Activated CD8-positive, alpha-beta memory T cell treated with anti-CD3 and anti-CD28 coated beads, Interleukin-2, amount 10 ng/mL, durations not matched to agents 7 days and 5 days (primary cell): Measurements from ENCODE around the gene NTM. TPM values are rescaled to one million over a fixed set of nuclear protein-coding genes. Genes with fewer than 3 reads are reported as not detected.

Source experiments
- ATAC-seq: fragments of 150-1000 bp; cut with Tn5 transposase; one replicate; pipeline ENCODE4 v1.10.0; 2021; ENCODE audit warnings: moderate library complexity
- CTCF ChIA-PET: fragments of 350-600 bp; sonication (Branson Sonifier 250); formaldehyde crosslinking; loops from one replicate; lab custom pipeline; 2021; ENCODE audit warnings: antibody characterized with exemption; lab: Charles Lee
- DNase-seq: peaks from one replicate; pipeline ENCODE4 v3.0.0-alpha.2; 2020
- H3K27ac Mint-ChIP-seq: one replicate; pipeline ENCODE4 v1.8.0; 2021; ENCODE audit warnings: mild to moderate bottlenecking, mixed read lengths
- H3K27me3 Mint-ChIP-seq: one replicate; pipeline ENCODE4 v1.8.0; 2021; ENCODE audit warnings: mixed read lengths
- H3K36me3 Mint-ChIP-seq: one replicate; pipeline ENCODE4 v1.8.0; 2021; ENCODE audit warnings: mild to moderate bottlenecking, mixed read lengths
- H3K4me1 Mint-ChIP-seq: one replicate; pipeline ENCODE4 v1.8.0; 2021; ENCODE audit warnings: mixed read lengths
- H3K4me3 Mint-ChIP-seq: one replicate; pipeline ENCODE4 v1.8.0; 2021; ENCODE audit warnings: mild to moderate bottlenecking, moderate library complexity, mixed read lengths
- H3K9me3 Mint-ChIP-seq: one replicate; pipeline ENCODE4 v1.8.0; 2022; ENCODE audit warnings: low read depth, mixed read lengths
- total RNA-seq, 2 experiments: library from RNA; stranded (reverse); gene quantifications; one replicate each; pipeline ENCODE4 v1.2.3, GENCODE V29; 2021

Gene NTM
- total RNA-seq, 2 experiments from 2014 or later: not detected

DNA sequence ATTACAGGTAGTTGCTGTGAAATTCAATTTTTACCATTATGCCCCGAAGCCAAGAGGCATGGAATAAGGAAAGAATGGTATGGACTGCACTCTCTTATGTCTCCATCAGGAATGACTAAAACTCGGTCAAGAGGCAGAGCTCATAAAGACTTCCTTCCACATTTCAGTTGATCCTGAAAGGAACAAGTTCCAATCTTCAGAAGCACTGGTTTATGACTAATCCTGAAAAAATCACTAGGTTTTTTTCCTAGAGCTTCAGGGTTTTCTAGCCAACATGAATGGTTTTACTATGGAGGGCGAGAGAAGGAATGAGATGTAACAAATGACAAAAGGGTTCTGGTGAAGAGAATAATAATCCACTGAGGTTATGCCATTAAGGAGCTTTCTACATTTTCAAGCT is 832.2 kb downstream of the NTM start:
- H3K27ac Mint-ChIP-seq: no peak overlapping the region
- no peaks in the 10 kb centered on the region for H3K27me3 Mint-ChIP-seq
- peaks cover 2% of the 10 kb centered on the region for H3K9me3 Mint-ChIP-seq
- no peaks in the 10 kb centered on the region for H3K36me3 Mint-ChIP-seq
- no peak overlapping the region for H3K4me3 Mint-ChIP-seq
- no peaks in the 10 kb centered on the region for H3K4me1 Mint-ChIP-seq
- DNase-seq: no peak
- no peak for ATAC-seq
- CTCF ChIA-PET: no interaction called here

DNA sequence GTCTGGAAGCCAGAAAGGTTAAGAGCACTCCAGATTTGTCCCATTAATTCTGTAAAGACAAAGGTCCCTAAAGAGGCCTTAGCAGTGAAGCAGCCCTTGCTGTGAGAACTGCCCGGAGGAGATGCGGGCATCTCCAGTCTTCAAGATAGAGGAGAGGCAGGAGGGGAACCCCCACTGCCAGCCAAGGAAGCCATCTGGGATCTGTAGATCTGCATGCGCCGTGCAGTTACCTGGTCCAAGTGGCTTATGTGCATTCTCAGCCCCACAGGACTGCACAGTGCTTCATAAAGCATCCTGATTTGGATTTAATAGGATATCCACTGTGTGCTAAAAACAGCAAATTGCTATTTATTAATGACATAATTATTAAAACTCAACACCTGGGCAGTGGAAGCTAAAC is 834.6 kb downstream of the NTM start:
- DNase-seq: no peak
- no peak for ATAC-seq
- Mint-ChIP-seq H3K27ac (no peak overlapping the region), H3K4me3 (no peak overlapping the region), H3K27me3 (no peaks in the 10 kb centered on the region), H3K4me1 (no peaks in the 10 kb centered on the region), H3K9me3 (no peaks in the 10 kb centered on the region), H3K36me3 (no peaks in the 10 kb centered on the region)
- CTCF ChIA-PET: no interaction called here

DNA sequence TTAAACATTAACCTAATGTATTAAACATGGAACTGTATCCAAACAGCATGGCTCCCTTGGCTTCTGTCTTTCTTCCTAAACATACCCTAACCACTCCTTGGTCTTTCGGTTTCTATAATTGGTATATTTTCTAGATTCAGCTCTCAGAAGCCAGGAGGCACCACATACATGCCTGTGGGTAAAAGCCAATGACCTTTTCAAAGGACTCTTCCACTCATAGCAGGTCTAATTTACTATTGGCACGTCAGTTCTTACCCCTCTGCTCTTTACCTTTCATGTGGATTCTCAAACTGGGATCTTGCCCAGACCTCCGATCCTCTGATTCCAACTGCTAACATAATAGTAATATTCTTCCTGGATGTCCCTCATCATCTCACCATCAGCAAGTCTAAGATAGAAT is 835.1 kb downstream of the NTM start:
- CTCF ChIA-PET: no interaction called here
- H3K9me3 Mint-ChIP-seq: no peaks in the 10 kb centered on the region
- no peak overlapping the region for H3K4me3 Mint-ChIP-seq

DNA sequence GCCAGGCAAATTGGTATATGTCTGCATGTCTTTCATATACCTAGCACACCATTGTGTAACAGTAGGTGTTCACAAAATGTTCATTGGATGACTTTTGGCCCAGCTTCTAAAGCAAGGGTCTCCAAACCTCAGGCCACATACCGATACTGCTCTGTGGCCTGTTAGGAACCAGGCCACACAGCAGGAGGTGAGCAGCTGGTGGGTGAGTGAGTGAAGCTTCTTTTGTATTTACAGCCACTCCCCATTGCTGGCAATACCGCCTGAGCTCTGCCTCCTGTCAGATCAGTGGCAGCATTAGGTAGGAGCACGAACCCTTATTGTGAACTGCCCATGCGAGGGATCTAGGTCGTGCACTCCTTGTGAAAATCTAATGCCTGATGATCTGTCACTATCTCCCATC is 836.6 kb downstream of the NTM start:
- no peaks in the 10 kb centered on the region for H3K36me3 Mint-ChIP-seq
- no peaks in the 10 kb centered on the region for H3K4me1 Mint-ChIP-seq
- H3K4me3 Mint-ChIP-seq: no peak overlapping the region
- no peaks in the 10 kb centered on the region for H3K9me3 Mint-ChIP-seq
- DNase-seq (no peak), ATAC-seq (no peak)
- H3K27ac Mint-ChIP-seq: no peak overlapping the region
- CTCF ChIA-PET: no interaction called here
- H3K27me3 Mint-ChIP-seq: no peaks in the 10 kb centered on the region

More for the DNA sequence above, 835.1 kb downstream of the NTM start:
- no peaks in the 10 kb centered on the region for H3K36me3 Mint-ChIP-seq
- H3K4me1 Mint-ChIP-seq: no peaks in the 10 kb centered on the region
- H3K27me3 Mint-ChIP-seq: no peaks in the 10 kb centered on the region
- DNase-seq (no peak), ATAC-seq (no peak)
- no peak overlapping the region for H3K27ac Mint-ChIP-seq

DNA sequence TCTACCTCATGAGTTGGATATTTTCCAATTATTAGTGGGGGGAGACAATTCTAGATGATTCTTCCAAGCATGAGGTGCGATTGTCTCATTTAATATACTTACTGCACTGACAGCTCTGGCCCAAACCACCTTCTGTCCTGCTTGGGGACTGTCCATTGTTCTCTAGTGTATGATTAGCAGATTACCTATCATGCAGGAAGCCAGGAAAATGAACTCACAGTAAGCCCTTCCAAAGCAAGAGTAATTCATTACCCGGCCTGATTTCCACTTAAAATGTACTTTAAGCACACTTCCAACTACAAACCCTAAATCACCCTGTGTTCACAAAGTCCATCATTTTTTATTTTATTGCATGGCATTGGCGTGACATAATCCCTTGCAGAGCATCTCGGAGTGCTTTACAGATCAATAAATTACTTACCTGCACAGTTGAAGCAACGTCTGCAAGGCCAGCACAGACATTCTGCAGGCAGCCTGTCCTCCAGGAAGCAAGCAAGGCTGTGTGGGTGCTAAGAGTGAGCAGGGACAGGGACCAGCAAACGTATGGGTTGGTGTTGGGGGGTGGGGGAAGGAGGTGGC is 838.2 kb downstream of the NTM start:
- ATAC-seq: no peak
- DNase-seq: no peak
- Mint-ChIP-seq H3K27ac (no peak overlapping the region), H3K27me3 (no peaks in the 10 kb centered on the region), H3K4me1 (no peaks in the 10 kb centered on the region), H3K9me3 (no peaks in the 10 kb centered on the region), H3K4me3 (no peak overlapping the region), H3K36me3 (no peaks in the 10 kb centered on the region)
- CTCF ChIA-PET: no interaction called here

DNA sequence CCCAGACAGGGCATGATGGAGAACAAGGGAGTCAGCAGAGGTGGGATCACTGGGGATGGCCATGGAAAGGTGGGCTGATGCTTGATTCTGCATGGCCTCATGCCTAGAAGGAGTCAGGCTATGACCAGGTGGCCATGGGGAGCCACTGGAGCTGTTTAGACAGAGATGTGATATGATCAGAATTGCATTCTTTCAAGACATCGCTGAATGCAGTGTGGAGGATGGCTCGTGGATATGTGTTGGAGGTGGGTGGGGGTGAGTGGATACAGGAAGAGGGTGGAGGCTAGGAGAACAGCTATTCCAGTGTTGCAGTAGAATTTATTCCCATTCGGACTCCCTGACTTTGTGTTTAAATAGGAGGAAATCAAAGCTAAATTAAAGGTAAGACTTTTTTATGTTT is 841.1 kb downstream of the NTM start:
- H3K4me3 Mint-ChIP-seq: no peak overlapping the region
- H3K27me3 Mint-ChIP-seq: no peaks in the 10 kb centered on the region
- H3K4me1 Mint-ChIP-seq: no peaks in the 10 kb centered on the region
- H3K27ac Mint-ChIP-seq: no peak overlapping the region
- no peaks in the 10 kb centered on the region for H3K9me3 Mint-ChIP-seq
- CTCF ChIA-PET: no interaction called here
- H3K36me3 Mint-ChIP-seq: no peaks in the 10 kb centered on the region
- ATAC-seq (no peak), DNase-seq (no peak)

DNA sequence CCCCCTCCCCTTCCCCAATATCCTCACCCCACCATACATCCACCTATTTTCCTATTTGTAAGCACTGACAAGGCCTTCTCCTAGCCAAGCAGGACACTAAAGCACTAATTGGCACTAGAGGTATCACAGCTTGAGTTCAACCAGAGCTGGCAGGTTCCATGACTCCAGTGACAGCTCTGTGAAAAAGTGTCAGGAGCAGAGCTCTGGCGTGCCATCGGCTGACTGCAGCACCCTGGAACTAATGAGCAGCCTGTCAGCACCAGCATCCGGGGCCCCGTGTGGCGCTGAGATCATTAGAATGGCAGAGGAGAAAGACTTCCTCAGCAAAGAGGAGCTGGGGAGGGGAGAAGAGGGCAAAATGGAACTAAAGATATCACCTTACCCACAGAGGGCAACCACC is 847.4 kb downstream of the NTM start:
- CTCF ChIA-PET: no interaction called here
- H3K4me3 Mint-ChIP-seq: no peak overlapping the region
- no peak for ATAC-seq
- H3K27me3 Mint-ChIP-seq: no peaks in the 10 kb centered on the region
- no peak overlapping the region for H3K27ac Mint-ChIP-seq
- no peak for DNase-seq
- H3K36me3 Mint-ChIP-seq: no peaks in the 10 kb centered on the region
- no peaks in the 10 kb centered on the region for H3K9me3 Mint-ChIP-seq
- no peaks in the 10 kb centered on the region for H3K4me1 Mint-ChIP-seq

DNA sequence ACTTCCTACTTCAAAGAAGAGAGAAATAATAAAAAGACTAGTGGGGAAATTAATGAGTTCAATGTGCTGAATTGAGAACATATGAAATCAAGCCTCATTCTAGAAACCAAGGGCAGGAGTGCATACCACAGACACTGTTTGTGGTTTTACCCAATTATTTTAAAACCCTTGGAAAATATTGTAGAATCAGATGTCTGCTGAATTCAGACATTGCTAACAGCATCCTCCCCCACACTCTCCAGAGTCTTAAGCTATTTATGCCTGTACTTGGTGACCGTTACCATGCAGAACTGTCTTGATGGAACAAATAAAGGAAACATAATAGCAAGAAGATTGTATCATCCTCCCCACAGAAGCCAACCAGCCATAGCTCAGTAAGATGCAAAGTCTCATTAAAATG is 850.1 kb downstream of the NTM start:
- H3K4me1 Mint-ChIP-seq: no peaks in the 10 kb centered on the region
- no peak for DNase-seq
- no peak for ATAC-seq
- no peaks in the 10 kb centered on the region for H3K36me3 Mint-ChIP-seq
- H3K4me3 Mint-ChIP-seq: no peak overlapping the region
- no peaks in the 10 kb centered on the region for H3K27me3 Mint-ChIP-seq
- CTCF ChIA-PET: no interaction called here
- H3K27ac Mint-ChIP-seq: no peak overlapping the region
- H3K9me3 Mint-ChIP-seq: peaks cover 9% of the 10 kb centered on the region

DNA sequence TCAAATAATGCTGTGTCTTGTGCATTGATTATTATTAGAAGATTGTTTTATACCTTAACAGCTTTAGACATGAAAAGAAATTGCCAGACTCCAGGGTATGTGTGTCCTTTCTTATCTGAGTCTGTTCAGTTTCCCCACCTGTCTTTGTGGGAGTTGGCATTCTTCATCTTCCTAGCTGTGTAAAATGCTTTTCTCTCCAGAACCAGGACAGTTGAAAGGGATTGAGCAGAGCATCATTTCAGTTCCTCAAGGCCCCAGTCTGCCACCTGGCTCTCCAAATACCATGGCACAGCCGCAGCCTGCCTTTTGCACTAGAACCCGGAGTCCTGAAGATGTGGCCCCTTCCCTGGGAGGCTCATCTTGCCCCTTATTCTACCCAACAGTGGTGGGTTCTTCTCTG is 851.9 kb downstream of the NTM start:
- Mint-ChIP-seq H3K27ac (no peak overlapping the region), H3K27me3 (no peaks in the 10 kb centered on the region)

DNA sequence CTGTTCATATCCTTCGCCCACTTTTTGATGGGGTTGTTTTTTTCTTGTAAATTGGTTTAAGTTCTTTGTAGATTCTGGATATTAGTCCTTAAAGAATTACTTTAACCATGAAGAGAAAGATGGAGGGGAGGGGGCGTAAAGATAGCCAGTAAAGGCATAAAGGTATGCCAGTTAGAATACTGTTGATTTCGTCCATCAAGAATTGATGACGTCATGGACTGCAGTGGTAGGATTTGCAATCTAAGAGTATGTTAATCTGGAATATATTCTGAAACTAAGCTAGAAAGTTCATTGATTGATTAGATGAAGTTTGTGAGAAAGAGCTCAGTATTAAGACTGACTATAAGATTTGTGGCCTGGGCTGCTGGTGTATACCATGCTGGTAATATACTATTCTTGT is 856.1 kb downstream of the NTM start:
- no peak overlapping the region for H3K27ac Mint-ChIP-seq
- no peaks in the 10 kb centered on the region for H3K27me3 Mint-ChIP-seq
- DNase-seq (no peak), ATAC-seq (no peak)
- no peak overlapping the region for H3K4me3 Mint-ChIP-seq
- CTCF ChIA-PET: no interaction called here
- H3K36me3 Mint-ChIP-seq: no peaks in the 10 kb centered on the region
- H3K4me1 Mint-ChIP-seq: no peaks in the 10 kb centered on the region
- H3K9me3 Mint-ChIP-seq: peaks cover 14% of the 10 kb centered on the region

More for the DNA sequence above, 851.9 kb downstream of the NTM start:
- CTCF ChIA-PET: no interaction called here
- H3K9me3 Mint-ChIP-seq: peaks cover 12% of the 10 kb centered on the region
- no peak for ATAC-seq
- no peak overlapping the region for H3K4me3 Mint-ChIP-seq
- no peak for DNase-seq
- H3K36me3 Mint-ChIP-seq: no peaks in the 10 kb centered on the region
- no peaks in the 10 kb centered on the region for H3K4me1 Mint-ChIP-seq

DNA sequence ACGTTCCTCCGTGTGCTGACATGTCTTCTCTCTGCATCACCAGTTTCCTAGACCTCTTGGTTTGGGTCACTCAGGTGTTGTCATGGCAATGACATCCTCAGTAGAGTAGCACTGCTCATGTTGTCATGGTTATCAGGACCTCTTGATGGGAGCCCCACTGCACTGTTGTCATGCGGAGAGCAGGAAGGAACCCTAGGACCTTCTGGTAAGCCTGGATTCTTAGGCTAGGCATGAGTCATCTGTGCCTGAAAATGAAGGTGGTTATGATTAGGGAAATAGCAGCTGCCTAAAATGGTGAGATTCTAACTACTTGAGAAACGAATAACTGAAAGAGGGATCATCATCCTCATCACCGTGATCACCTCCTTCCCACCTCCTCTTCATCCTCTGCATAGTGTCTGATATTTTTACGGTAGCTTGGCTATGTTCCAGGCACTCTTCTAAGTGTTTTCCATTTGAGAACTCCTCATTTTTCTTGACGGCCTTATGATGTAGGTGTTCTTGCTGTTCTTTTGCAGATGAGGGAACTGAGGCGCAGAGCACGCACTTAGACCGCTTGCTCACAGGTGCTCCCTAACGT is 858.4 kb downstream of the NTM start:
- Mint-ChIP-seq H3K36me3 (no peaks in the 10 kb centered on the region), H3K9me3 (peaks cover 10% of the 10 kb centered on the region), H3K4me1 (no peaks in the 10 kb centered on the region), H3K27me3 (no peaks in the 10 kb centered on the region), H3K4me3 (no peak overlapping the region), H3K27ac (no peak overlapping the region)
- DNase-seq (no peak), ATAC-seq (no peak)
- CTCF ChIA-PET: no interaction called here

DNA sequence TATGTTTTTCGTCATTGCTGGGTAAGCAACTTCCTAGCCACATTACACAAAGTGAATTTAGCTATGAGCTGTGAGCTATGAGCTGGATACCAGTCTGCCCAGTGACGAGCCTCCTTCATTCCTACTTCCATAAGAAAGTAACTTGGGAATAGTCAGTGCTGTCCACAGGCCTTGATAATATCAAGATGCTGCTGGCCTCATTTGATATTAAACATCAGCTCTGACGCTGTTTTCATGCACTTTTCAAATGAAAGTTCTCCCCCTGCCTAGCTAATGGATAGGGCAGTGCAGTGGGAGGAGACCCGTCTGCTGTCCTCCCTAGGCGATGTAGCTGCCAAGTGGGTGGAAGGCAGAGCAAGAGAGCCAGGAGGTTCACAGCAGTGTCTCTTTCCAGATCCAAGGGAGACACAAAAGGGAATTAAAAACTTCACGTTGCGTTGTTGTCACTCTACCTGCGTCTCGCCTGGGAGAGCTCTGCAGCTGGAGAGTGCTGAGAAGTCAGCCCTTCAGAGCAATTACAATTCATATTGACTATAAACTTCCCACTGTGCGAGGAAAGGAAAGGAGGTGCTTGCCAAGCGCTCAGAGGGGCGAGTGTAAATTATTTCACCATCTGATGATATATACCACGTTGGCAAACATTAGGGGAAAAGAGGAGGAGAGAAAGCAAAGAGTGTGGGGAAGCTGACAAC is 861.4 kb downstream of the NTM start:
- ATAC-seq (no peak), DNase-seq (no peak)
- no peaks in the 10 kb centered on the region for H3K27me3 Mint-ChIP-seq
- H3K36me3 Mint-ChIP-seq: no peaks in the 10 kb centered on the region
- no peak overlapping the region for H3K27ac Mint-ChIP-seq
- no peak overlapping the region for H3K4me3 Mint-ChIP-seq
- no peaks in the 10 kb centered on the region for H3K4me1 Mint-ChIP-seq
- CTCF ChIA-PET: no interaction called here
- peaks cover 9% of the 10 kb centered on the region for H3K9me3 Mint-ChIP-seq

DNA sequence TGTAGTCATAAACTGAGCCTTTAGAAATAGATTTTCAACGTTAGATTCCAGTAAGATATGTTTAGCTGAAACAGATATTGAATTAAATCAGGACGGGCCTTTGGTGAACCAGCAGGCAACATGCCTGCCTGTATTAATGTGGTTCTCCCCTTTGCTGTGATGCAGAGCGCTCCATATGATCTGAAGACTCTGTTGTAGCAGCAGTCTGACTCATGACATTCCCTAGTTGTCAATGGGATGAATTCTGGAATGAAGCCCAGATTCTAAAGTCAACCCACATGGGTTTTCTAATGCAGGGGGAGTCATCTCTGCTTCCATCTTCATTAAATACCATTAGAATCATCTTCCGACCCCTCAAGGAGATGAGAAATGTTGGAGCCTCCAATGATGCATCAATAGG is 864.5 kb downstream of the NTM start:
- H3K4me3 Mint-ChIP-seq: no peak overlapping the region
- CTCF ChIA-PET: no interaction called here
- no peaks in the 10 kb centered on the region for H3K27me3 Mint-ChIP-seq
- no peaks in the 10 kb centered on the region for H3K4me1 Mint-ChIP-seq
- H3K27ac Mint-ChIP-seq: no peak overlapping the region
- no peaks in the 10 kb centered on the region for H3K36me3 Mint-ChIP-seq
- DNase-seq (no peak), ATAC-seq (no peak)
- H3K9me3 Mint-ChIP-seq: peaks cover 5% of the 10 kb centered on the region

DNA sequence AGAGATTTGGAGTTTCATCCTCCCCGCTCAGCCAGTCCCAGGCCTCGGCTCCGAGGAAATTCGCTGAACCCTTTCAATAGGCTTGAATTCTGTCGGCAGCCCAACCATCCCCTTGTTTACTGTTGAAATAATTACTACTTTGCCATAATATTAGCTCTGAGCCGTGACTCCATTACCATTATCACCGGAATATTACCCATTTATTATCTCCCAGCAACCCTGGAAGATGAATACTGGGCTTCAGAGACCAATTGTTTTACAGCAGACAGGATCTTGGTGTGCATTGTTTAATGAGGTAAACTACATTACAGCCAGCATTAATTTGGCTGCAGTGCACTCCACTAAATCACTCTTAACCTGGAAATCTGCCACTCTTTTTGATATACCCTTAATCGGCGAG is 867.4 kb downstream of the NTM start:
- H3K4me1 Mint-ChIP-seq: no peaks in the 10 kb centered on the region
- H3K9me3 Mint-ChIP-seq: peaks cover 4% of the 10 kb centered on the region
- H3K27ac Mint-ChIP-seq: no peak overlapping the region
- DNase-seq: no peak
- ATAC-seq: no peak
- no peaks in the 10 kb centered on the region for H3K27me3 Mint-ChIP-seq
- H3K36me3 Mint-ChIP-seq: no peaks in the 10 kb centered on the region
- CTCF ChIA-PET: no interaction called here
- no peak overlapping the region for H3K4me3 Mint-ChIP-seq
